ENCODE data around the gene REC8.

Gene REC8

DNA sequence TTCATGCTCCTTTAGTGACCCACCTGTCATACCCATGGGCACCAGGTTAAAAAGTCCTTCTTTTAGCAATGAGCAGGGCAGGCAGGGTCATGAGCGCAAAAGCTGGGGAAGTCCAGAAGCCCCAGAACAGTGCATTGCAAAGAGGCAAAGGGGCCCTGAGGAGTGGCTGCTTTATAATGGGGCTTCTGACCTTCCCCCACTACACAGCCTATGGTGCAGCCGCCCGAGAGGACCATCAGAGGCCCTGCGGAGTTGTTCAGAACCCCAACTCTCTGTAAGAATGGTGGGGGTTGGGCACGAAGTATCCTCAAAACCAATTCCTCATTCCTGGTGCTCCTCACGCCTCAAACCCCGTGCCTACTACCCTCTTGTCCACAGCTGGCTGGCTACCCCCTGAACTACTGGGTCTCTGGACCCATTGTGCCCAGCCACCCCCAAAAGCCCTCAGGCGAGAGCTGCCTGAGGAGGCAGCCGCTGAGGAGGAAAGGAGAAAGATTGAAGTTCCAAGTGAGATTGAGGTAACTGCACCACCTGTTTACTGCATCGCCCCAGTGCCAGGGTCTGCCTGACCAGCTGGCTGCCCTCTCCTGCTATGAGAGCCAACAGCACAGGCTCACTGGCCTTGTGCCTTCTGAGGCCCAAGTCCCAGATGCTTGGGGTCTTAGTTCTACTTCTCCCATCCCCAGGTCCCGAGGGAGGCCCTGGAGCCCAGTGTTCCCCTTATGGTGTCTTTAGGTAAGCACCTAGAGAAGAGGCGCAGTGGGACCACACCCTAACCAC is 6.7 kb downstream of the REC8 start:
- no peak for DNase-seq
- intact Hi-C loops (cut with DNase I; ENCODE audit: low total_unique reads): no loop called here
- peaks cover 16 to 75% (median 53%) of the 10 kb centered on the region in 3 donors for H3K36me3 ChIP-seq
- H3K27ac ChIP-seq: no peak overlapping the region
- no peaks in the 10 kb centered on the region for H3K9me3 ChIP-seq
- no peaks in the 10 kb centered on the region for H3K4me1 ChIP-seq
- TF ChIP-seq CTCF (IDR thresholded peaks at IDR 0.05): no peak
- no peaks in the 10 kb centered on the region for H3K27me3 ChIP-seq
- H3K4me3 ChIP-seq: no peak overlapping the region

GRCh38 chr14:24179294-24179960 is 7.5 kb downstream of the REC8 start:
- no peak for DNase-seq
- peaks cover 25 to 83% (median 61%) of the 10 kb centered on the region in 3 donors for H3K36me3 ChIP-seq
- no peaks in the 10 kb centered on the region for H3K27me3 ChIP-seq
- H3K27ac ChIP-seq: no peak overlapping the region
- H3K4me1 ChIP-seq: no peaks in the 10 kb centered on the region
- TF ChIP-seq CTCF (IDR thresholded peaks at IDR 0.05): no peak
- no peak overlapping the region for H3K4me3 ChIP-seq
- no peaks in the 10 kb centered on the region for H3K9me3 ChIP-seq
- intact Hi-C loops (cut with DNase I; ENCODE audit: low total_unique reads): no loop called here

DNA sequence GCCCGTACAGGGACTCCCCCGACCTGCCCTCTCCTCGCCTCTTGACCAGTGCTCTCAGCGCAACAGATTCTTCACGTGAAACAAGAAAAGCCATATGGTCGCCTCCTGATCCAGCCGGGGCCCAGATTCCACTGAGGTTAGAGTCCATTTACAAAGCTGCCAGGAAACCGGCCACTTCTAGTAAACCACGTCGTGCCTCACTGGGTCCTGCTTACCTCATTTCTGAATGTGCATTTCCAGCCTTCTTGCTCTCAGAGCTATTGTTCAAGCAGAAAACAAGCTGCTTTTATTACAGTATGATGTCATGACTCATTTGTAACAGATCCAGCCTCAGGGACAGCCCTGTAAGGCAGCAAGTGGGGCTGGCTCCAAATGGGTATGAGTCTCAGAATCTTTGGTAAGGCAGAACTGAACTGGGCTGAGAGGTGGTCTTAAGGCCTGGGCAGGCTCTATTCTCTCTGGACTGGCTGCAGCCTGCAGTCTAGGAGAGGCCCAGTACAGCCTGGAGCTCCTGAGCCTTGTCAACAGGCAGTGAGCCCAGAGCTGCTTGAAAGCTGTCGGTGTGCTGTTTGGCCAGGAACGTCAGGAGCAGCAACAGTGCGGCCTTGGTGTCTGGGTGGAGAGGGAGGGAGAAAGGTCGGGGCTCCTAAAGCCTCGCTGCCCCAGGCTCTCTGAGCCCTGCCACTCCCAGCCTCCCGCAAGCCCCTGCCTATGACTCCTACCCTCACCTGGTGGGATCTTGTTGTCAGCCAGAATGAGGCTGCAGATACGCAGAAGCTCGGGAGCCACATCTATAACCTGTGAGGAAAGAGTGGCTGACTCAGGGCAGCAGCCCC is 8.3 kb downstream of the REC8 start:
- Histone ChIP-seq H3K9me3 (no peaks in the 10 kb centered on the region), H3K27ac (no peak overlapping the region), H3K4me3 (no peak overlapping the region), H3K27me3 (no peaks in the 10 kb centered on the region), H3K36me3 (peaks cover 32 to 91% (median 68%) of the 10 kb centered on the region in 3 donors), H3K4me1 (no peaks in the 10 kb centered on the region)
- intact Hi-C loops (cut with DNase I; ENCODE audit: low total_unique reads): no loop called here
- DNase-seq: no peak
- TF ChIP-seq CTCF (IDR thresholded peaks at IDR 0.05): no peak

DNA sequence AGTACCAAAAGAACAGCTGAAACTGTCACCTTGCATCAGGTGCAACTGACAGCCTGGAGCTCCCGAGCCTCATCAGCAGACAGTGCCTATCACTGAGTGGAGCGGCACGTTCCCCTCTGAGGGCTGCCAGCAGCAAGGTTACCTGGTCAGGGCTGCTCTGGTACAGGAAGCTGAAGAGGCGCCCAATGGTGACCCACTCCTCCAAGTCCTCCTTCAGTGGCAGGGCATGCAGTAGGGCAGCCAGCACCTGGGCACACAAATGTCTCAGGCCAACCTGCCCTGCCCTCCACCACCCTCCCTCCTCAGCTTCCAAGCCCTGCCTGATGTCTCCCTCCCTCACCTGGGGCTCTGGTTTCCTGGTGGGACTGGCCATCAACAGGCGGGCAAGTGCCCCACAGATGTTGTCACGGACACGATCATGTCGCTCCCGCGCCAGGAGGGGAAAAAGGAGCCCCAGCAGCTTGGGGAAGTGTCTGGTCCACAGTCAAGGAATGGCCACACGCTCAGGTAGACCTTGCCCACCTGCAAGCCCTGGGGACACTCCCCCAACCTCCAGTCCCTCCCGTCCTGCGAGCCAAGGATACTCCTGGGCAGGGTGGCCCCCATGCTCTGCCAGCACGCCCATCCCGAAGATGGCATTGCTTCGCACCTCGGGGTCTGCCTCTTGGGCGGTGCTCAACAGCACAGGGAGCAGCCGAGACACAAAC is 9.6 kb downstream of the REC8 start:
- Histone ChIP-seq H3K27ac (no peak overlapping the region), H3K36me3 (peaks cover 46 to 100% (median 80%) of the 10 kb centered on the region in 3 donors), H3K4me1 (no peaks in the 10 kb centered on the region), H3K4me3 (no peak overlapping the region), H3K27me3 (no peaks in the 10 kb centered on the region), H3K9me3 (no peaks in the 10 kb centered on the region)
- intact Hi-C loops (cut with DNase I; ENCODE audit: low total_unique reads): no loop called here
- DNase-seq: no peak
- no peak for TF ChIP-seq CTCF (IDR thresholded peaks at IDR 0.05)

Data from tibial artery (tissue), 4 donors.